Ovary (tissue), 3 donors: ENCODE data around the gene SULT1A1.

Experiments
- CTCF ChIP-seq, 3 donors: fragments of 450-650 bp in 2 of 3; fragments of 200-600 bp in 1 of 3; IDR thresholded peaks; one replicate each; pipeline versions ENCODE4 v1.5.1 to v1.8.0; 2016 to 2022; ENCODE audit warnings: antibody characterized with exemption in 3 of 3, mild to moderate bottlenecking in 1 of 3
- EP300 ChIP-seq: sonication (generic); formaldehyde crosslinking; IDR thresholded peaks from one replicate; pipeline ENCODE4 v1.6.1; 2017; ENCODE audit warnings: antibody characterized with exemption
- POLR2A ChIP-seq: fragments of 450-650 bp; IDR thresholded peaks from one replicate; pipeline ENCODE4 v1.6.1; 2017; ENCODE audit warnings: antibody characterized with exemption, mild to moderate bottlenecking, moderate library complexity
- donor health status: DM: no; HTN: no; CAD: no.

GRCh38 chr16:28590384-28591340, 19.2 kb downstream of the SULT1A1 start:
- TF ChIP-seq EP300 (no peak), CTCF (IDR thresholded peaks at IDR 0.05) (no peak), POLR2A (no peak)
